Common myeloid progenitor, CD34-positive (primary cell): Measurements from ENCODE around the gene RRM1. TPM values are rescaled to one million over a fixed set of nuclear protein-coding genes. Genes with fewer than 3 reads are reported as not detected.
"Not testable (repeated sequence)": the region's sequence is repeated elsewhere in the genome, so short reads cannot be mapped to it uniquely, and the experiment has no call there.

Source experiments
- CTCF ChIA-PET: fragments of 350-600 bp; sonication (Branson Sonifier 250); formaldehyde crosslinking; loops from one replicate; lab custom pipeline; 2021; ENCODE audit warnings: antibody characterized with exemption; lab: Charles Lee
- POLR2A ChIA-PET: fragments of 350-600 bp; sonication (Branson Sonifier 250); formaldehyde crosslinking; loops from one replicate; lab custom pipeline; 2021; ENCODE audit warnings: antibody characterized with exemption; lab: Charles Lee
- DNase-seq, 3 donors: peaks; one replicate each; pipeline versions ENCODE4 v3.0.0 to v3.0.0-alpha.2; 2013
- H3K27ac ChIP-seq, 2 experiments: 1 replicate in 1 of 2; 2 replicates in 1 of 2; pipeline ENCODE4 v1.7.0; 2013; ENCODE audit warnings: inconsistent platforms in 2 of 2, low read length in 2 of 2, mild to moderate bottlenecking in 2 of 2, low read depth in 1 of 2, moderate library complexity in 1 of 2; ENCODE audit not compliant: severe bottlenecking in 2 of 2, insufficient read depth in 1 of 2, poor library complexity in 1 of 2
- H3K27me3 ChIP-seq, 5 experiments: replicated peaks in 2 of 5; 1 replicate in 3 of 5; 2 replicates in 2 of 5; pipeline versions ENCODE4 v1.6.1 to v1.7.0; 2013; ENCODE audit warnings: low read length in 4 of 5, mild to moderate bottlenecking in 2 of 5, moderate library complexity in 2 of 5, inconsistent platforms in 1 of 5; ENCODE audit not compliant: insufficient read depth in 5 of 5, control insufficient read depth in 4 of 5
- H3K36me3 ChIP-seq, 4 experiments: 1 replicate in 2 of 4; 2 replicates in 2 of 4; pipeline versions ENCODE4 v1.6.1 to v1.7.0; 2013; ENCODE audit warnings: low read length in 3 of 4, control low read depth in 1 of 4, mild to moderate bottlenecking in 1 of 4; ENCODE audit not compliant: control insufficient read depth in 4 of 4, insufficient read depth in 4 of 4
- H3K4me1 ChIP-seq, 4 experiments: 1 replicate in 3 of 4; 2 replicates in 1 of 4; pipeline versions ENCODE4 v1.6.1 to v1.7.1; 2013; ENCODE audit warnings: low read length in 3 of 4, mild to moderate bottlenecking in 3 of 4, control low read depth in 1 of 4, inconsistent platforms in 1 of 4, moderate library complexity in 1 of 4; ENCODE audit not compliant: control insufficient read depth in 4 of 4, insufficient read depth in 4 of 4; ENCODE audit errors: control extremely low read depth in 1 of 4
- H3K4me3 ChIP-seq, 7 experiments: 1 replicate in 4 of 7; 2 replicates in 3 of 7; pipeline versions ENCODE4 v1.5.1 to v1.7.0; 2013; ENCODE audit warnings: mild to moderate bottlenecking in 7 of 7, low read length in 6 of 7, moderate library complexity in 6 of 7, inconsistent platforms in 2 of 7, low read depth in 2 of 7, control low read depth in 1 of 7; ENCODE audit not compliant: insufficient read depth in 4 of 7, control insufficient read depth in 1 of 7; ENCODE audit errors: extremely low read depth in 1 of 7
- H3K9me3 ChIP-seq, 5 experiments: 1 replicate in 4 of 5; 2 replicates in 1 of 5; pipeline versions ENCODE4 v1.6.1 to v1.7.1; 2013; ENCODE audit warnings: low read length in 4 of 5, mild to moderate bottlenecking in 2 of 5, inconsistent platforms in 1 of 5, low read depth in 1 of 5, moderate library complexity in 1 of 5; ENCODE audit not compliant: control insufficient read depth in 4 of 5, insufficient read depth in 2 of 5; ENCODE audit errors: control extremely low read depth in 1 of 5
- WGBS: methylation state at CpG from one replicate; pipeline ENCODE4 v1.1.5; 2013; ENCODE audit not compliant: insufficient coverage; 5-methylcytosine and 5-hydroxymethylcytosine counted together
- polyA plus RNA-seq: library from polyadenylated mRNA; unstranded; fragments of 120-200 nt; gene quantifications from one replicate; pipeline ENCODE4 v1.2.1, GENCODE V29; 2013

The RRM1 gene
- polyA plus RNA-seq = 40.5 TPM

DNA sequence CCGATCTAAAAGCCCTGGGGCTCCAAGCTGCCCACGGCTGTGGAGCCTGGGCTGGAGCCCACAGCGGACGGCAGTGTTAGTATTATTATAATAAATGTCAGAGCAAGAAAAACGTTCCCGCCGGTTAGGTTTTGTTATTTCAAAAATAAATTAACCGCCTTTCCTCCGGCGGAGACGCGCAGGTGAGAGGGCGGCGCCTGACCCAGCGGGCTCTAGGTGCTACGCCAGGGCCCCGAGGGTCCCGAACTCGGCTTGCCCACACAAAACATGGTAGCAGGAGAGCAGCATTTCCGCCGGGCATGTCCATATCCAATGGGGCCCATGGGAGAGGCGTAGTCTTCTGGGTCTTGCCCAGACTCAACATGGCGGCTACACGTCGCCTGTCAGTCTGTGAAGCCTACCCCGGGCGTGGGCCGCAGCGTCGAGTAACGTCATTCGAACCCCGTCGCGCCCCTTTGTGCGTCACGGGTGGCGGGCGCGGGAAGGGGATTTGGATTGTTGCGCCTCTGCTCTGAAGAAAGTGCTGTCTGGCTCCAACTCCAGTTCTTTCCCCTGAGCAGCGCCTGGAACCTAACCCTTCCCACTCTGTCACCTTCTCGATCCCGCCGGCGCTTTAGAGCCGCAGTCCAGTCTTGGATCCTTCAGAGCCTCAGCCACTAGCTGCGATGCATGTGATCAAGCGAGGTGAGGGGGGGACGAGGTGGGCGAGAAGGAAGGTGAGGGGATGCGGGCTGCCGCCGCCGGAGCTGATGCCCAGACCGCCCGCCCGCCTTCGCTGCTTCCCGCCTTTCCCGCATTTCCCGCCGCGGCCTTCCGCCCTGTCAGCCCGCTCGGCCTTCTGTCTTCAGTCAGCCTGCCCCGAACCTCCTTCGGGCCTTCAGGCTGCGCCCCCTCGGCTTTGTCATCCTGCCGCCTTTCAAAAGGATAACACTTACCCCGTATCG lies at the start of gene RRM1:
RRM1 (plus strand) TSS at position 452 of the 944 bp plus-strand sequence; CDS start at position 666, 214 bp downstream.
- peak within 1 kb of the TSS; percentile 81 to 98 (median 92) for H3K4me3 ChIP-seq
- no peaks in the 10 kb centered on the region for H3K27me3 ChIP-seq
- peaks cover 0 to 49% (median 25%) of the 10 kb centered on the region in 4 experiments for H3K4me1 ChIP-seq
- peak within 1 kb of the TSS; percentile 80 to 90 for H3K27ac ChIP-seq
- POLR2A ChIA-PET = no interaction called here
- CTCF ChIA-PET = no interaction called here
- peak; percentile 96 to 98 (median 98) for DNase-seq
- WGBS = under 1% methylated on average over 68 of the region's 74 CpGs
- H3K9me3 ChIP-seq = no peaks in the 10 kb centered on the region
- peaks cover 0 to 28% (median 18%) of the 10 kb centered on the region in 4 experiments for H3K36me3 ChIP-seq

DNA sequence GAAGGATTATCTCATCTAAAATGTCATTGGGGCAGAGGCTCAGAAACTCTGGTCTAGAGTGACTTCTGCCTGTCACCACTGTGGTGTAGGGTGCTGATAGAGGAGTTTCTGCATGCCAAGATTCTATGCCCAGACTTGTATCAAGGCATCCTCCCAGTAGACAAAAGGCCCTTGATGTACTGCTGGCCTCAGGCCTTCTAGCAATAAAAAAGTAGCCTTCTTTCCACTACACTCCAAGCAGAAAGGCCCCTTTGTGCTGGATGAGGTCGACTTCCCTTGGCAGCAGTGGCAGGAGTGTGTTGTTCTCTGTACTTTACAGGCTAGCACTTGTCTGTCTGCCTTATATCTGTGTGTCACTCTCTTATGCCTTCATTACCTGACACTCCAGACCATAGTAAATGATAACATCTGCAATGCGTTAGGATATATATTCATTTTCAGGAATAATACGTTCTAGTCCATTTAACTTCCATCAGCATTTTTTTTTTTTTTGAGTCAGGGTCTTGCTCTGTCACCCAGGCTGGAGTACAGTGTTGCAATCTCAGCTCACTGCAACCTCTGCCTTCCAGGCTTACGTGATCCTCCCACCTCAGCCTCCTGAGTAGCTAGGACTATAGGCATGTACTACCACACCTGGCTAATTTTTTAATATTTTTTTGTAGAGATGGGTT lies 49.5 kb upstream of the RRM1 start:
- ChIA-PET CTCF (interaction anchor here (1.6 to 2.0 kb wide), 2 partner anchors 12 to 13 kb away, joined by 4 to 5 read pairs; no protein-coding TSS in a partner anchor), POLR2A (no interaction called here)

DNA sequence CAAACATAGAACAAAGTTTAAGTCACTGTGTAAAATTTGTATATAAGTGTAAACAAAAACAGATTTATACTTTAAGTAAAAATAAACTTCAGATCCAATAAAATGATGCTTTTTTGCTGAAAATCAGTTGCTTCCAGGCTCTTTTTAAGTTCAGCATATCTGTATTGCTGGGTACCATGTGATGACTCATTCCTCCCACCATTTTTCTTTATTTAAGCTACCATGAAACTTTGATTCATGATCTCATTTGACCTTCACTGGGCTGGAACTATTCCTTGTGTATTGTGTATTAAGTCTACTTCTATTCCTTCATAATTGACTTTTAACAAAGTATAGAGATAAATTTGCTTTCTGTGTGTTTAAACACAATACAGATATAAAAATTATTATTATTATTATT lies 46.3 kb upstream of the RRM1 start:
- Histone ChIP-seq H3K4me3 (no peak overlapping the region), H3K36me3 (peaks cover 0 to 4% (median 1%) of the 10 kb centered on the region in 4 experiments), H3K4me1 (peaks cover 0 to 10% (median 0%) of the 10 kb centered on the region in 4 experiments), H3K27me3 (no peaks in the 10 kb centered on the region), H3K27ac (no peak overlapping the region), H3K9me3 (no peaks in the 10 kb centered on the region)
- POLR2A ChIA-PET = no interaction called here
- no peak for DNase-seq
- CTCF ChIA-PET = interaction anchor here (0.7 to 1.2 kb wide), 2 partner anchors 9 to 24 kb away, joined by 3 read pairs; no protein-coding TSS in a partner anchor

More for the DNA sequence above, 49.5 kb upstream of the RRM1 start:
- Histone ChIP-seq H3K4me3 (no peak overlapping the region), H3K27me3 (no peaks in the 10 kb centered on the region), H3K9me3 (no peaks in the 10 kb centered on the region), H3K36me3 (peaks cover 0 to 4% (median 0%) of the 10 kb centered on the region in 4 experiments), H3K4me1 (peaks cover 0 to 7% (median 0%) of the 10 kb centered on the region in 4 experiments), H3K27ac (no peak overlapping the region)
- WGBS = 33% methylated on average over 1 of the region's 4 CpGs
- no peak for DNase-seq

DNA sequence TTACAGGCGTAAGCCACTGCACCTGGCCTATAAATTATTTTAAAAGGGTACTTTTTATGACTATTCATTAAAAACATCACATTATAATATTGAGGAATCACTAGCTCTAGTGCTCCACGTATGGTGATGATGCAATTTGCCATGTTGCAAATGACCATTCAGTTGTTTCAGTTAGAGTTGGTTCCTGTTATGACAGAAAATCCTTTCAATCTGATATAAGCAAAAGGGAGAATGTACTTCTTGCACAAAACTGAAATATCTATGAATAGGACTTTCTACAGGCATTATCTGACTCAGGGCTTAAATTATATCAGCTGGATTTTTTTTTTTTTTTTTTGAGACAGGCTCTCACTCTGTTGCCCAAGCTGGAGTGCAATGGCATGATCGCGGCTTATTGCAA lies 45.6 kb upstream of the RRM1 start:
- peaks cover 0 to 10% (median 0%) of the 10 kb centered on the region in 4 experiments for H3K4me1 ChIP-seq
- no peak overlapping the region for H3K27ac ChIP-seq
- CTCF ChIA-PET = interaction anchor here (0.7 to 1.4 kb wide), 6 partner anchors 8 to 200 kb away, joined by 3 to 4 read pairs (median 3); no protein-coding TSS in a partner anchor
- H3K4me3 ChIP-seq = no peak overlapping the region
- peak in 2 of 3 donors; percentile 49 to 61 for DNase-seq
- 100% methylated on average over 2 of the region's 4 CpGs for WGBS
- no peaks in the 10 kb centered on the region for H3K9me3 ChIP-seq
- no peaks in the 10 kb centered on the region for H3K27me3 ChIP-seq
- POLR2A ChIA-PET = no interaction called here
- H3K36me3 ChIP-seq = peaks cover 0 to 4% (median 1%) of the 10 kb centered on the region in 4 experiments

DNA sequence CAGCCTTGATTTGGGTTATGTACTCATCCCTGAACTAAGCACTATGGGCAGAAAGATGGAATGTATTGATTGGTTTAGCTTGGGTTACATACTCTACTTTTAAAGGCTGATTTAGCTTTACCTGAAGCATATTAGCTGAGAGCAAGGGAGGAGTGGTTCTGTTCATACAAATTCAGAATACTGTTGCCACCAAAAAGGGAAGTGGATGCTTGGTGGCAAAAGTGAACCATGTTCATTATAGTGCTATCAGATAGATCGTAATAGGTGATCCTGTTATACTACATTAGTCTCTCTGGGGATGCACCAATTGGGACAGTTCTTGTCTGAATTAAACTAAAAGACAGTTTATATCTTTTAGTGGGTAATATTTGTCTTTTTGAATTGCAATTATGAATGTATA lies 44.5 kb upstream of the RRM1 start:
- Histone ChIP-seq H3K27me3 (no peaks in the 10 kb centered on the region), H3K9me3 (no peaks in the 10 kb centered on the region), H3K27ac (no peak overlapping the region), H3K4me3 (no peak overlapping the region), H3K4me1 (peaks cover 0 to 10% (median 0%) of the 10 kb centered on the region in 4 experiments), H3K36me3 (peaks cover 0 to 4% (median 1%) of the 10 kb centered on the region in 4 experiments)
- ChIA-PET POLR2A (interaction anchor here (0.6 kb wide), 2 partner anchors 98 to 194 kb away, joined by 3 to 4 read pairs; no protein-coding TSS in a partner anchor), CTCF (interaction anchor here (1.0 to 1.4 kb wide), 3 partner anchors 12 to 201 kb away, joined by 3 to 4 read pairs (median 3); no protein-coding TSS in a partner anchor)
- DNase-seq = peak in 2 of 3 donors; percentile 42 to 56
- WGBS = 75% methylated on average over 1 of the region's 1 CpG

DNA sequence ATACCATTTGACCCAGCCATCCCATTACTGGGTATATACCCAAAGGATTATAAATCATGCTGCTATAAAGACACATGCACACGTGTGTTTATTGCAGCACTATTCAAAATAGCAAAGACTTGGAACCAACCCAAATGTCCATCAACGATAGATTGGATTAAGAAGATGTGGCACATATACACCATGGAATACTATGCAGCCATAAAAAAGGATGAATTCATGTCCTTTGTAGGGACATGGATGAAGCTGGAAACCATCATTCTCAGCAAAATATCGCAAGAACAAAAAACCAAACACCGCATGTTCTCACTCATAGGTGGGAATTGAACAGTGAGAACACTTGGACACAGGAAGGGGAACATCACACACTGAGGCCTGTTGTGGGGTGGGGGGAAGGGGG lies 41.4 kb upstream of the RRM1 start:
- H3K9me3 ChIP-seq, H3K27ac ChIP-seq, H3K27me3 ChIP-seq, POLR2A ChIA-PET, DNase-seq, H3K4me3 ChIP-seq: not testable (repeated sequence)
- no CpG with 5 or more reads among the region's 4 CpGs for WGBS
- peaks cover 6 to 26% (median 17%) of the 10 kb centered on the region in 4 experiments for H3K4me1 ChIP-seq
- peaks cover 0 to 15% (median 9%) of the 10 kb centered on the region in 4 experiments for H3K36me3 ChIP-seq
- CTCF ChIA-PET = interaction anchor here (1.3 to 8.3 kb wide), 2 partner anchors 17 to 19 kb away, joined by 3 to 99 read pairs; no protein-coding TSS in a partner anchor
